SK-N-SH (cell line): ENCODE results near the gene PSMB11.

Experiments used
- EP300 ChIP-seq, 2 experiments: IDR thresholded peaks; 2 replicates each; pipeline versions ENCODE4 v1.4.0 to v1.6.1; 2012; ENCODE audit warnings: borderline replicate concordance in 1 of 2, low read depth in 1 of 2, low read length in 1 of 2
- EZH2phosphoT487 ChIP-seq: fragments of 200-600 bp; sonication (generic); IDR thresholded peaks from 2 replicates; pipeline ENCODE4 v1.6.1; 2017; ENCODE audit warnings: low read depth, mixed run types, mild to moderate bottlenecking, antibody characterized with exemption, moderate library complexity, borderline replicate concordance
- FOSL2 ChIP-seq: IDR thresholded peaks from 2 replicates; pipeline ENCODE4 v1.4.0; 2012; ENCODE audit warnings: low read depth, mild to moderate bottlenecking, moderate library complexity, borderline replicate concordance
- JUND ChIP-seq: IDR thresholded peaks from 2 replicates; pipeline ENCODE4 v1.4.0; 2012
- NRF1 ChIP-seq: IDR thresholded peaks from 2 replicates; pipeline ENCODE4 v1.6.1; 2012; ENCODE audit warnings: low read depth, mild to moderate bottlenecking, low read length
- TAF1 ChIP-seq: IDR thresholded peaks from 2 replicates; pipeline ENCODE4 v1.6.1; 2012; ENCODE audit warnings: low read depth, mild to moderate bottlenecking, low read length, moderate library complexity, borderline replicate concordance
- YY1 ChIP-seq: IDR thresholded peaks from 2 replicates; pipeline ENCODE4 v1.4.0; 2012; ENCODE audit warnings: low read depth, mild to moderate bottlenecking
- TF ChIP-seq, protein P1 (sequence below): fragments of 200-600 bp; sonication (generic); IDR thresholded peaks from 2 replicates; pipeline ENCODE4 v1.6.1; 2017; ENCODE audit warnings: antibody characterized with exemption, mild to moderate bottlenecking, moderate library complexity
- TF ChIP-seq, protein P2 (sequence below): IDR thresholded peaks from 2 replicates; pipeline ENCODE4 v1.6.1; 2012; ENCODE audit warnings: mild to moderate bottlenecking, low read depth, low read length, moderate library complexity
- TF ChIP-seq, protein P3 (sequence below): IDR thresholded peaks from 2 replicates; pipeline ENCODE4; 2012
- TF ChIP-seq, protein P4 (sequence below): fragments of 150-350 bp; IDR thresholded peaks from 2 replicates; pipeline ENCODE4 v1.6.1; 2017; ENCODE audit warnings: antibody characterized with exemption, low read length, low read depth, borderline replicate concordance

DNA sequence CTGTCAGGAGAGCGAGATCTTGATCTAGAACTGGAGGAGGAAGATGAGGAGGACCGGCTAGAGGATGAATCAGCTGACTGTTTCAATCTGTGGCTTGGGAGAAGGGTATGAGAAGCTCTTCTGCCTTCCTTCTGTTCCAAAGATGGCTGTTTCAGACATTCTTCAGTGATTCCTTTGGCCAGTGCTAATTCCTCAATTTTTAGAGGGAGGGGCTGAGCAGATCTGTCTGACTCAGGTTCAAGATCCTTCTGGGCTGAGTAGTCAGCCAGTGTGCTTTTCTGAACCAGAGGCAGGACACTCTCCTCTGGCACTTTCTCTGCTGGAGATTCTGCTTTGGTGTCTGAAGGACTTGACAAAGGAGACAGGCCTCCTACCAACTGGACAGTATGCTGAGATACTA lies 37.7 kb downstream of the PSMB11 start:
- TF ChIP-seq, protein P1, sequence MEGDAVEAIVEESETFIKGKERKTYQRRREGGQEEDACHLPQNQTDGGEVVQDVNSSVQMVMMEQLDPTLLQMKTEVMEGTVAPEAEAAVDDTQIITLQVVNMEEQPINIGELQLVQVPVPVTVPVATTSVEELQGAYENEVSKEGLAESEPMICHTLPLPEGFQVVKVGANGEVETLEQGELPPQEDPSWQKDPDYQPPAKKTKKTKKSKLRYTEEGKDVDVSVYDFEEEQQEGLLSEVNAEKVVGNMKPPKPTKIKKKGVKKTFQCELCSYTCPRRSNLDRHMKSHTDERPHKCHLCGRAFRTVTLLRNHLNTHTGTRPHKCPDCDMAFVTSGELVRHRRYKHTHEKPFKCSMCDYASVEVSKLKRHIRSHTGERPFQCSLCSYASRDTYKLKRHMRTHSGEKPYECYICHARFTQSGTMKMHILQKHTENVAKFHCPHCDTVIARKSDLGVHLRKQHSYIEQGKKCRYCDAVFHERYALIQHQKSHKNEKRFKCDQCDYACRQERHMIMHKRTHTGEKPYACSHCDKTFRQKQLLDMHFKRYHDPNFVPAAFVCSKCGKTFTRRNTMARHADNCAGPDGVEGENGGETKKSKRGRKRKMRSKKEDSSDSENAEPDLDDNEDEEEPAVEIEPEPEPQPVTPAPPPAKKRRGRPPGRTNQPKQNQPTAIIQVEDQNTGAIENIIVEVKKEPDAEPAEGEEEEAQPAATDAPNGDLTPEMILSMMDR: no peak
- TF ChIP-seq FOSL2 (no peak), EZH2phosphoT487 (no peak), TAF1 (no peak), YY1 (no peak), NRF1 (no peak), EP300 (IDR thresholded peaks at IDR 0.05; ENCODE audit: borderline replicate concordance in 1 of 2, low read depth in 1 of 2, low read length in 1 of 2) (no peak), JUND (no peak)
- TF ChIP-seq, protein P2, sequence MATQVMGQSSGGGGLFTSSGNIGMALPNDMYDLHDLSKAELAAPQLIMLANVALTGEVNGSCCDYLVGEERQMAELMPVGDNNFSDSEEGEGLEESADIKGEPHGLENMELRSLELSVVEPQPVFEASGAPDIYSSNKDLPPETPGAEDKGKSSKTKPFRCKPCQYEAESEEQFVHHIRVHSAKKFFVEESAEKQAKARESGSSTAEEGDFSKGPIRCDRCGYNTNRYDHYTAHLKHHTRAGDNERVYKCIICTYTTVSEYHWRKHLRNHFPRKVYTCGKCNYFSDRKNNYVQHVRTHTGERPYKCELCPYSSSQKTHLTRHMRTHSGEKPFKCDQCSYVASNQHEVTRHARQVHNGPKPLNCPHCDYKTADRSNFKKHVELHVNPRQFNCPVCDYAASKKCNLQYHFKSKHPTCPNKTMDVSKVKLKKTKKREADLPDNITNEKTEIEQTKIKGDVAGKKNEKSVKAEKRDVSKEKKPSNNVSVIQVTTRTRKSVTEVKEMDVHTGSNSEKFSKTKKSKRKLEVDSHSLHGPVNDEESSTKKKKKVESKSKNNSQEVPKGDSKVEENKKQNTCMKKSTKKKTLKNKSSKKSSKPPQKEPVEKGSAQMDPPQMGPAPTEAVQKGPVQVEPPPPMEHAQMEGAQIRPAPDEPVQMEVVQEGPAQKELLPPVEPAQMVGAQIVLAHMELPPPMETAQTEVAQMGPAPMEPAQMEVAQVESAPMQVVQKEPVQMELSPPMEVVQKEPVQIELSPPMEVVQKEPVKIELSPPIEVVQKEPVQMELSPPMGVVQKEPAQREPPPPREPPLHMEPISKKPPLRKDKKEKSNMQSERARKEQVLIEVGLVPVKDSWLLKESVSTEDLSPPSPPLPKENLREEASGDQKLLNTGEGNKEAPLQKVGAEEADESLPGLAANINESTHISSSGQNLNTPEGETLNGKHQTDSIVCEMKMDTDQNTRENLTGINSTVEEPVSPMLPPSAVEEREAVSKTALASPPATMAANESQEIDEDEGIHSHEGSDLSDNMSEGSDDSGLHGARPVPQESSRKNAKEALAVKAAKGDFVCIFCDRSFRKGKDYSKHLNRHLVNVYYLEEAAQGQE: no peak
- TF ChIP-seq, protein P3, sequence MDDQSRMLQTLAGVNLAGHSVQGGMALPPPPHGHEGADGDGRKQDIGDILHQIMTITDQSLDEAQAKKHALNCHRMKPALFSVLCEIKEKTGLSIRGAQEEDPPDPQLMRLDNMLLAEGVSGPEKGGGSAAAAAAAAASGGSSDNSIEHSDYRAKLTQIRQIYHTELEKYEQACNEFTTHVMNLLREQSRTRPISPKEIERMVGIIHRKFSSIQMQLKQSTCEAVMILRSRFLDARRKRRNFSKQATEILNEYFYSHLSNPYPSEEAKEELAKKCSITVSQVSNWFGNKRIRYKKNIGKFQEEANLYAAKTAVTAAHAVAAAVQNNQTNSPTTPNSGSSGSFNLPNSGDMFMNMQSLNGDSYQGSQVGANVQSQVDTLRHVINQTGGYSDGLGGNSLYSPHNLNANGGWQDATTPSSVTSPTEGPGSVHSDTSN: no peak
- TF ChIP-seq, protein P4, sequence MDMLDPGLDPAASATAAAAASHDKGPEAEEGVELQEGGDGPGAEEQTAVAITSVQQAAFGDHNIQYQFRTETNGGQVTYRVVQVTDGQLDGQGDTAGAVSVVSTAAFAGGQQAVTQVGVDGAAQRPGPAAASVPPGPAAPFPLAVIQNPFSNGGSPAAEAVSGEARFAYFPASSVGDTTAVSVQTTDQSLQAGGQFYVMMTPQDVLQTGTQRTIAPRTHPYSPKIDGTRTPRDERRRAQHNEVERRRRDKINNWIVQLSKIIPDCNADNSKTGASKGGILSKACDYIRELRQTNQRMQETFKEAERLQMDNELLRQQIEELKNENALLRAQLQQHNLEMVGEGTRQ: no peak
